Spleen (tissue), 11 donors: ENCODE data around the gene NLN. TPM values are rescaled to one million over a fixed set of nuclear protein-coding genes. Genes with fewer than 3 reads are reported as not detected.

Experiments
- DNase-seq: peaks from one replicate; pipeline ENCODE4 v3.0.0-alpha.2; 2020
- H3K27ac ChIP-seq, 8 donors: fragments of 200-600 bp; sonication (generic) in 7 of 8; 1 replicate in 4 of 8; 2 replicates in 4 of 8; pipeline versions ENCODE4 v1.5.0 to v1.8.0; 2016 to 2021; ENCODE audit warnings: inconsistent platforms in 4 of 8, mild to moderate bottlenecking in 4 of 8, moderate library complexity in 1 of 8
- H3K27me3 ChIP-seq, 7 donors: fragments of 200-600 bp; sonication (generic) in 6 of 7; replicated peaks in 1 of 7; 1 replicate in 4 of 7; 2 replicates in 3 of 7; pipeline versions ENCODE4 v1.5.0 to v1.8.0; 2016 to 2021; ENCODE audit warnings: inconsistent platforms in 3 of 7, mild to moderate bottlenecking in 1 of 7
- H3K36me3 ChIP-seq, 6 donors: fragments of 200-600 bp; sonication (generic) in 5 of 6; 1 replicate in 4 of 6; 2 replicates in 2 of 6; pipeline versions ENCODE4 v1.5.0 to v1.8.0; 2016 to 2021; ENCODE audit warnings: inconsistent platforms in 2 of 6
- H3K4me1 ChIP-seq, 6 donors: fragments of 200-600 bp; sonication (generic) in 5 of 6; 1 replicate in 3 of 6; 2 replicates in 3 of 6; pipeline versions ENCODE4 v1.5.0 to v1.8.0; 2016 to 2021; ENCODE audit warnings: inconsistent platforms in 3 of 6
- H3K4me3 ChIP-seq, 8 donors: fragments of 200-600 bp; sonication (generic) in 7 of 8; 1 replicate in 4 of 8; 2 replicates in 4 of 8; pipeline versions ENCODE4 v1.5.0 to v1.8.0; 2016 to 2021; ENCODE audit warnings: inconsistent platforms in 4 of 8, mild to moderate bottlenecking in 4 of 8, moderate library complexity in 2 of 8
- H3K9me3 ChIP-seq, 8 donors: fragments of 200-600 bp; sonication (generic) in 7 of 8; 1 replicate in 4 of 8; 2 replicates in 4 of 8; pipeline versions ENCODE4 v1.5.0 to v1.8.0; 2016 to 2021; ENCODE audit warnings: inconsistent platforms in 4 of 8
- POLR2A ChIP-seq, 3 donors: fragments of 450-650 bp; IDR thresholded peaks; one replicate each; pipeline ENCODE4 v1.5.1; 2017; ENCODE audit warnings: antibody characterized with exemption in 3 of 3, mild to moderate bottlenecking in 1 of 3
- POLR2AphosphoS5 ChIP-seq, 3 donors: sonication (generic); formaldehyde crosslinking; IDR thresholded peaks; one replicate each; pipeline ENCODE4 v1.5.1; 2017; ENCODE audit warnings: antibody characterized with exemption in 3 of 3
- WGBS, 5 donors: extraction: QIAGEN DNeasy Blood & Tissue Kit in 3 of 5; methylation state at CpG; one replicate each; pipeline versions ENCODE4 v1.1.5 to v1.1.7; 2013 to 2018; 5-methylcytosine and 5-hydroxymethylcytosine counted together
- intact Hi-C: fragments of 100-400 bp; cut with DNase I; formaldehyde crosslinking; loops from one replicate; pipeline ENCODE4 v1.15.0; 2023; ENCODE audit warnings: low total_unique reads
- polyA plus RNA-seq, 3 donors: library from polyadenylated mRNA; stranded (reverse); fragments of 200-250 nt; gene quantifications; one replicate each; pipeline ENCODE4 v1.2.1, GENCODE V29; 2013
- total RNA-seq, 7 donors: library from RNA; depleted of rRNA in 3 of 7; stranded (reverse); fragments of >200 nt in 3 of 7; fragmentation: NEBNext Ultra II Directional in 4 of 7; extraction: Animal tissue kit (Norgen Biotek cat#: 25700) in 4 of 7; gene quantifications; one replicate each; pipeline versions ENCODE4 v1.1.0 to v1.2.1, GENCODE V29; 2016 to 2021
- TF ChIP-seq, protein P1 (sequence below), 11 experiments: fragments of 200-600 bp in 7 of 11; fragments of 450-650 bp in 4 of 11; sonication (generic) in 4 of 11; IDR thresholded peaks in 8 of 11; conservative IDR thresholded peaks in 3 of 11; 1 replicate in 7 of 11; 2 replicates in 4 of 11; pipeline versions ENCODE4 v1.4.0 to v1.8.0; 2016 to 2021; ENCODE audit warnings: antibody characterized with exemption in 11 of 11, inconsistent platforms in 4 of 11, mild to moderate bottlenecking in 1 of 11
- donor health status: healthy with polysubstance abuse.
- donor health status: DM: no; HTN: no; CAD: no; lungs with moderate emphysema.
- donor health status: DM: no; HTN: no; CAD: no.
- donor health status: Bipolar disorder and iron deficiency.
- donor health status: healthy.
- donor health status: DM: no; HTN: no; CAD: no.
- donor health status: DM: yes; HTN: yes; CAD: no.

Gene NLN
- total and polyA plus RNA-seq, 10 donors: 1.3 to 24.8 (median 9.0) TPM

DNA sequence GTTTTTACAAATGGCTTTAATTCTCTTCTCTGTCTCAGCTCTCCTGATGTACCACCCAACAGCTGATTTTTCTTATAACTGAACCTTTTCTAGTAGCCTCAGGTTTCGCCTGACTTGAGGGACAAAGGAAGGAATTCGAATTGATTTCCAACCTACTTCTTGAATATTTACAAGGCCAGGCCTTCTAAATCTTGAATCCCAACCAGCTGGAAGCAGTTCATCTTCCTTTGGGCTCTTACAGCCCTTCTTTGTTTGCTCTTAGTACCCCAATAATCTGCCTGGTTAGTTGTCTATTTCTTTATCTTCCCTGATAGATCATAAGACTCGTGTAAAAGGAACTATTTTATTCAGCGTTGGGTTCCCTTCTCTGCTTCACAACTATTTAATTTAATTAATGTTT is 95.9 kb downstream of the NLN start:
- no peak overlapping the region for H3K27ac ChIP-seq
- no peaks in the 10 kb centered on the region for H3K9me3 ChIP-seq
- no peak overlapping the region for H3K4me3 ChIP-seq
- TF ChIP-seq POLR2AphosphoS5 (IDR thresholded peaks at IDR 0.05): no peak
- TF ChIP-seq, protein P1, sequence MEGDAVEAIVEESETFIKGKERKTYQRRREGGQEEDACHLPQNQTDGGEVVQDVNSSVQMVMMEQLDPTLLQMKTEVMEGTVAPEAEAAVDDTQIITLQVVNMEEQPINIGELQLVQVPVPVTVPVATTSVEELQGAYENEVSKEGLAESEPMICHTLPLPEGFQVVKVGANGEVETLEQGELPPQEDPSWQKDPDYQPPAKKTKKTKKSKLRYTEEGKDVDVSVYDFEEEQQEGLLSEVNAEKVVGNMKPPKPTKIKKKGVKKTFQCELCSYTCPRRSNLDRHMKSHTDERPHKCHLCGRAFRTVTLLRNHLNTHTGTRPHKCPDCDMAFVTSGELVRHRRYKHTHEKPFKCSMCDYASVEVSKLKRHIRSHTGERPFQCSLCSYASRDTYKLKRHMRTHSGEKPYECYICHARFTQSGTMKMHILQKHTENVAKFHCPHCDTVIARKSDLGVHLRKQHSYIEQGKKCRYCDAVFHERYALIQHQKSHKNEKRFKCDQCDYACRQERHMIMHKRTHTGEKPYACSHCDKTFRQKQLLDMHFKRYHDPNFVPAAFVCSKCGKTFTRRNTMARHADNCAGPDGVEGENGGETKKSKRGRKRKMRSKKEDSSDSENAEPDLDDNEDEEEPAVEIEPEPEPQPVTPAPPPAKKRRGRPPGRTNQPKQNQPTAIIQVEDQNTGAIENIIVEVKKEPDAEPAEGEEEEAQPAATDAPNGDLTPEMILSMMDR (IDR thresholded peaks at IDR 0.05 in 8 of 11, conservative IDR thresholded peaks at IDR 0.05 in 3 of 11): no peak
- TF ChIP-seq POLR2A (IDR thresholded peaks at IDR 0.05): no peak
- intact Hi-C loops: no loop called here
- DNase-seq: no peak
- WGBS, 5 donors: 81 to 94% (median 91%) methylated on average over 4 of the region's 4 CpGs
- peaks cover 0 to 19% (median 5%) of the 10 kb centered on the region in 6 donors for H3K4me1 ChIP-seq
- H3K27me3 ChIP-seq: no peaks in the 10 kb centered on the region
- H3K36me3 ChIP-seq: peaks cover 0 to 19% (median 0%) of the 10 kb centered on the region in 6 donors

DNA sequence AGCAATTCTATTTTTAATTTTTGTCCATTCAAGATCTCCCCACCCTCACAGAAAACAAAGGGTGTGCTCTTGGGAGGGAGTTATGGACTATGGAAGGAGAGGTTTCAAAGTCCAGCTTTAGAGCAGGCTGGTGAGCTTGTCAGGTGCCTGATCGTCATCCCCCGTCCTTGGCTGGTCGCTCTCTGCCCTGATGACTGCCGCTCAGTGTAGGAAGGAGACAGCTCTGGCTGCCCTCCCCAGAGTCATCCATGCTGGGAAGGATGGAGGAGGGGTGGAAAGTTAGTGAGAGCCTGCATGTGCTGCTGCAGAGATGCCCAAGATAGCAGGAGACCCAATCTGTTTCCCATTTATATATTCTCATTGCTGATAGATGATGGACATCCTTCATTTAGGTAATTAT is 96.6 kb downstream of the NLN start:
- no peak overlapping the region for H3K27ac ChIP-seq
- TF ChIP-seq POLR2A (IDR thresholded peaks at IDR 0.05) (no peak), POLR2AphosphoS5 (IDR thresholded peaks at IDR 0.05) (no peak)
- TF ChIP-seq, protein P1 (IDR thresholded peaks at IDR 0.05 in 8 of 11, conservative IDR thresholded peaks at IDR 0.05 in 3 of 11): no peak
- intact Hi-C loops: no loop called here
- peaks cover 0 to 13% (median 0%) of the 10 kb centered on the region in 6 donors for H3K36me3 ChIP-seq
- WGBS, 5 donors: 93 to 99% (median 95%) methylated on average over 4 of the region's 4 CpGs
- H3K9me3 ChIP-seq: no peaks in the 10 kb centered on the region
- no peak for DNase-seq
- peaks cover 0 to 19% (median 5%) of the 10 kb centered on the region in 6 donors for H3K4me1 ChIP-seq
- no peaks in the 10 kb centered on the region for H3K27me3 ChIP-seq
- H3K4me3 ChIP-seq: no peak overlapping the region

DNA sequence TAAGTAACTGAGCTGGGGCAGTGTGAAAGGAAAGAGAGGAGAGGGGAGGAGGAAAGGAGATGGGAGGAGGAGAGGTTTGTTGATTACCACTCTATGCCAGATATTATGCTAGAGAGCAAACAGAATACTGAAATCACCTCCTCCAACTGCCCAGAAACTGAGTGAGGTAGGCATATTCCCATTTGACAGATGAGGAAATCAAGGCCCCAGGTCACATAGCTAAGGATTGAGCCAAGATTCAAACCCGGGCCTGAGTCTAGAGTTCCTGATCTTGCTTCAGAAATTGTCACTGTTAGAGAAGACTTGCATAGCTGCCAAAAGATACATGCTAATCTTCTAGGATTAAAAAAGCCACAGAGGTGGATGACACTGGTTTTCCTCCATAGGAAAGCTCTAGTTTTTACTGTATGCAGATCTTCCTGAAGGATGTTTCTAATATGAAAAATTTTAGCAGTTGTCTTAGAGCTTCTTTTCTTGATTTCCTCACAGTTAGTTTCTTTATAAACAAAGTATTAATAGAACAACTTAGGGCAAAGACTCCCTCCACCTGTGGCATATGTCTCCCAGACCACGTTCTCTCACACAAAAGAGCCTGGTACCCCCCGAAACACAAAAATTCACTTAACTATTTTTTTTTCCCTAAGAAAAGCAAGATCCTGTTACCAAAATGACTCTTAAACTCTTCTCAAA is 97.4 kb downstream of the NLN start:
- TF ChIP-seq, protein P1 (IDR thresholded peaks at IDR 0.05 in 8 of 11, conservative IDR thresholded peaks at IDR 0.05 in 3 of 11): no peak
- no peak for TF ChIP-seq POLR2AphosphoS5 (IDR thresholded peaks at IDR 0.05)
- TF ChIP-seq POLR2A (IDR thresholded peaks at IDR 0.05): no peak
- 36 to 56% (median 46%) methylated on average over 3 of the region's 3 CpGs for WGBS, 5 donors

DNA sequence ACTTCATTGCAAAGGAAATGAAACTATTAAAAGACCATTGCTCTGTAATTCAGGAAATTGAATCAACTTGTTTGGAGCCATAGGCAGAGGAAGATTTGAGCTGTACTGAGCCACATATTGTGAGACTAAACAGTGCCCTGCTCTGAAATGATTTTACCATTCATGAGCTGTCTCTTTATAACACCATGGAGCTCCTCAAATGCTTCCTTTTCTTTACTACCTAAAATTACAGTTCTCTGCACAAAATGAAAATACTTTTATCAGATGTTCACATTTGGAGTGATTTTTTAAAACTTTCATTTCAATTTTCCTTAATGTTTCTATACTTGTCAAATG is 97.9 kb downstream of the NLN start:
- H3K4me1 ChIP-seq: peaks cover 0 to 19% (median 5%) of the 10 kb centered on the region in 6 donors
- no peaks in the 10 kb centered on the region for H3K9me3 ChIP-seq
- H3K4me3 ChIP-seq: no peak overlapping the region
- H3K36me3 ChIP-seq: peaks cover 0 to 4% (median 0%) of the 10 kb centered on the region in 6 donors
- TF ChIP-seq POLR2AphosphoS5 (IDR thresholded peaks at IDR 0.05) (no peak), POLR2A (IDR thresholded peaks at IDR 0.05) (no peak)
- TF ChIP-seq, protein P1 (IDR thresholded peaks at IDR 0.05 in 8 of 11, conservative IDR thresholded peaks at IDR 0.05 in 3 of 11): no peak
- no peaks in the 10 kb centered on the region for H3K27me3 ChIP-seq
- no peak overlapping the region for H3K27ac ChIP-seq
- no peak for DNase-seq
- intact Hi-C loops: no loop called here

More for the DNA sequence above, 97.4 kb downstream of the NLN start:
- H3K4me1 ChIP-seq: peaks cover 0 to 19% (median 5%) of the 10 kb centered on the region in 6 donors
- H3K4me3 ChIP-seq: no peak overlapping the region
- intact Hi-C loops: no loop called here
- H3K27me3 ChIP-seq: no peaks in the 10 kb centered on the region
- no peak for DNase-seq
- no peak overlapping the region for H3K27ac ChIP-seq
- no peaks in the 10 kb centered on the region for H3K9me3 ChIP-seq
- H3K36me3 ChIP-seq: peaks cover 0 to 5% (median 0%) of the 10 kb centered on the region in 6 donors
